Neural cell (in vitro differentiated cells): ENCODE measurements around the gene TSPAN32. TPM values are rescaled to one million over a fixed set of nuclear protein-coding genes. Genes with fewer than 3 reads are reported as not detected.

Source experiments
- H2AFZ ChIP-seq: fragments of 200-600, 300-800 bp; sonication (generic), shearing (Covaris generic); 2 replicates; pipeline ENCODE4 v1.6.0; 2014; ENCODE audit warnings: low read depth, mild to moderate bottlenecking, antibody characterized with exemption, low read length, moderate library complexity
- H3F3A ChIP-seq: fragments of 200-600 bp; shearing (Covaris generic); 2 replicates; pipeline ENCODE4 v1.6.1; 2016; ENCODE audit warnings: mild to moderate bottlenecking, moderate library complexity, mixed read lengths, antibody characterized with exemption, low read length; ENCODE audit not compliant: insufficient read depth, poor library complexity, severe bottlenecking
- H3K27ac ChIP-seq: fragments of 200-600, 300-800 bp; sonication (generic), shearing (Covaris generic); 2 replicates; pipeline ENCODE4 v1.5.1; 2014; ENCODE audit warnings: mild to moderate bottlenecking, low read length, moderate library complexity
- H3K27me3 ChIP-seq: fragments of 300-800, 200-600 bp; sonication (generic), shearing (Covaris generic); 2 replicates; pipeline ENCODE4 v1.6.0; 2014; ENCODE audit warnings: mild to moderate bottlenecking, low read depth, low read length, moderate library complexity; ENCODE audit not compliant: insufficient read depth
- H3K36me3 ChIP-seq: fragments of 300-800, 200-600 bp; sonication (generic), shearing (Covaris generic); 2 replicates; pipeline ENCODE4 v1.5.1; 2014; ENCODE audit warnings: mild to moderate bottlenecking, antibody characterized with exemption, low read length, moderate library complexity; ENCODE audit not compliant: insufficient read depth
- H3K4me2 ChIP-seq: fragments of 300-800, 200-600 bp; sonication (generic), shearing (Covaris generic); 2 replicates; pipeline ENCODE4 v1.6.0; 2014; ENCODE audit warnings: mild to moderate bottlenecking, low read length
- H3K4me3 ChIP-seq: fragments of 300-800, 200-600 bp; sonication (generic), shearing (Covaris generic); 2 replicates; pipeline ENCODE4 v1.5.1; 2014; ENCODE audit warnings: mild to moderate bottlenecking, low read length, moderate library complexity
- H3K79me2 ChIP-seq: fragments of 200-600 bp; shearing (Covaris generic); replicated peaks from 2 replicates; pipeline ENCODE4 v1.6.0; 2014; ENCODE audit warnings: mild to moderate bottlenecking, low read length, moderate library complexity; ENCODE audit not compliant: insufficient read depth
- H3K9ac ChIP-seq: fragments of 300-800, 200-600 bp; sonication (generic), shearing (Covaris generic); 2 replicates; pipeline ENCODE4 v1.6.1; 2016; ENCODE audit warnings: mild to moderate bottlenecking, low read length, mixed read lengths
- H3K9me2 ChIP-seq: fragments of 200-600 bp; shearing (Covaris generic); 2 replicates; pipeline ENCODE4 v1.6.1; 2016; ENCODE audit warnings: mild to moderate bottlenecking, low read length, mixed read lengths; ENCODE audit not compliant: insufficient read depth
- H3K9me3 ChIP-seq: fragments of 200-600, 300-800 bp; sonication (generic), shearing (Covaris generic); 2 replicates; pipeline ENCODE4 v1.6.1; 2016; ENCODE audit warnings: mild to moderate bottlenecking, mixed run types, low read length, moderate library complexity, mixed read lengths
- H4K20me1 ChIP-seq: fragments of 200-600 bp; shearing (Covaris generic); 2 replicates; pipeline ENCODE4 v1.6.1; 2016; ENCODE audit warnings: mild to moderate bottlenecking, mixed run types; ENCODE audit not compliant: insufficient read depth
- CTCF ChIP-seq: fragments of 450-650 bp; IDR thresholded peaks from 2 replicates; pipeline ENCODE4 v1.5.1; 2014; ENCODE audit warnings: antibody characterized with exemption, mild to moderate bottlenecking, moderate library complexity; ENCODE audit not compliant: poor library complexity, severe bottlenecking
- EP300 ChIP-seq: fragments of 450-650 bp; conservative IDR thresholded peaks from 2 replicates; pipeline ENCODE4 v1.6.1; 2014; ENCODE audit warnings: antibody characterized with exemption, mild to moderate bottlenecking, moderate library complexity; ENCODE audit not compliant: poor library complexity, severe bottlenecking
- EZH2 ChIP-seq: fragments of 200-600, 300-800 bp; shearing (Covaris generic), sonication (generic); IDR thresholded peaks from 2 replicates; pipeline ENCODE4 v1.6.1; 2014; ENCODE audit warnings: antibody characterized with exemption, low read length, borderline replicate concordance, mild to moderate bottlenecking; ENCODE audit not compliant: insufficient read depth, poor library complexity, severe bottlenecking
- MXI1 ChIP-seq: fragments of 450-650 bp; conservative IDR thresholded peaks from 2 replicates; pipeline ENCODE4 v1.6.1; 2014; ENCODE audit warnings: antibody characterized with exemption, mild to moderate bottlenecking; ENCODE audit not compliant: poor library complexity, severe bottlenecking
- POLR2AphosphoS5 ChIP-seq: IDR thresholded peaks from 2 replicates; pipeline ENCODE4 v1.6.1; 2012
- RAD21 ChIP-seq: fragments of 450-650 bp; conservative IDR thresholded peaks from 2 replicates; pipeline ENCODE4 v1.6.1; 2014; ENCODE audit warnings: antibody characterized with exemption, mild to moderate bottlenecking, moderate library complexity
- SMC3 ChIP-seq: fragments of 450-650 bp; conservative IDR thresholded peaks from 2 replicates; pipeline ENCODE4 v1.6.1; 2014; ENCODE audit warnings: antibody characterized with exemption, mild to moderate bottlenecking, moderate library complexity; ENCODE audit not compliant: poor library complexity
- TAF1 ChIP-seq: IDR thresholded peaks from 2 replicates; pipeline ENCODE4 v1.6.1; 2012; ENCODE audit warnings: low read depth
- polyA plus RNA-seq: library from polyadenylated mRNA; depleted of rRNA; stranded (reverse); fragments of >200 nt; gene quantifications from 2 replicates; pipeline ENCODE4 v1.2.3, GENCODE V29; 2014
- TF ChIP-seq, protein P1 (sequence below): IDR thresholded peaks from 2 replicates; pipeline ENCODE4 v1.6.1; 2012; ENCODE audit warnings: borderline replicate concordance

The TSPAN32 gene
- polyA plus RNA-seq, 1 donor from 2014 or later, result not detected

- Histone ChIP-seq H3K79me2 (no peaks in the 10 kb centered on the region), H3F3A (no peaks in the 10 kb centered on the region), H3K4me3 (no peak overlapping the region), H3K27me3 (no peaks in the 10 kb centered on the region), H3K9me3 (no peaks in the 10 kb centered on the region), H3K9me2 (no peaks in the 10 kb centered on the region), H3K4me2 (no peak overlapping the region), H2AFZ (no peak overlapping the region), H3K27ac (no peak overlapping the region), H4K20me1 (no peaks in the 10 kb centered on the region), H3K9ac (no peak overlapping the region), H3K36me3 (no peaks in the 10 kb centered on the region)
- TF ChIP-seq MXI1, result no peak
Measured at GRCh38 chr11:2314136-2314524, 12.3 kb downstream of the TSPAN32 start.

DNA sequence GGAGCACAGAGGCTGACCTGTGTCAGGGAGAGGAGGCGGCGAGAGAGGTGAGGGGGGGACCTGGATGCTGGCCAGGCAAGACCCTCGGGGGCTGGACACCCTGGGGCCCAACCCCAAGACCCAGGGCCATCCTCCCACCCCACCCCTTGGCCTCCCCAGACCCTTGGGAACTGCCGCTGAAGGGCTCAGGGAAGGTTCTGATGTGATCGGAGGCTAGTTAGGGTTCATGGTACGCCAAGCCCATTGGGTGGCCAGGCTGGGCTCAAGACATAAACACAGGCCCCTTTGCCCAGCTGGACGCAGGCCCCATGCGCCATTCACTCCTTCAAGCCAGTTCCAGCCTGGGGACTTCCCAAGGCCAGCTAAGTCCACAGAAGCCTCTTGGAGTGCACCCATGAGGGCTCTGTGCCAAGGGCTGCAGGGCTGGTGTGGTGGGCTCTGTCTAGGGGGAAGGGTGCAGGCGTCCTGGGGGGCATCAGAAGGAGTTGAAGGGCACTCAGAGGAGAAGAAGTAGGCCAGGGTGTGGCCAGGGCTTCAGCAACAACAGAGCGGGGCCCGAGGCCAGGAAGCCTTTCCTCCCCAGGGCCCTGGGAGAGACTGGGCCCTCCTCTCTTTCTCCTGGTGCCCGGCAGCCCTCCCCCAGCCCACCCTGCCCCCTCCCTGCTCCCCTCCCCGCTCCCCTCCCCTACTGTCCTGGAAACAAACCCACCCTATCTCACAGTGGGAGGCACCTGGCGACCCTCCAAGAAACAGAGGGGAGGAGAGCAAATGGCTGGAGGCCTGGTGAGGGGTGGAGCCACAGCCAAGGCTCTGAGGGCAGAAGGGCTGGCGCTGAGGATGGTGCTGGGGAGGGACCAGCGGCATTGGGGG, 12.9 kb downstream of the TSPAN32 start:
- Histone ChIP-seq H3K79me2 (no peaks in the 10 kb centered on the region), H3K4me2 (no peak overlapping the region), H4K20me1 (no peaks in the 10 kb centered on the region), H3K9me2 (no peaks in the 10 kb centered on the region), H3K4me3 (no peak overlapping the region), H3K36me3 (no peaks in the 10 kb centered on the region), H3K27ac (no peak overlapping the region), H3K27me3 (no peaks in the 10 kb centered on the region), H2AFZ (no peak overlapping the region), H3K9me3 (no peaks in the 10 kb centered on the region), H3F3A (no peaks in the 10 kb centered on the region), H3K9ac (no peak overlapping the region)
- TF ChIP-seq POLR2AphosphoS5, result no peak
- no peak for TF ChIP-seq CTCF
- TF ChIP-seq TAF1, result no peak
- TF ChIP-seq EP300, result no peak
- no peak for TF ChIP-seq SMC3
- no peak for TF ChIP-seq EZH2
- TF ChIP-seq MXI1, result no peak
- TF ChIP-seq, protein P1, sequence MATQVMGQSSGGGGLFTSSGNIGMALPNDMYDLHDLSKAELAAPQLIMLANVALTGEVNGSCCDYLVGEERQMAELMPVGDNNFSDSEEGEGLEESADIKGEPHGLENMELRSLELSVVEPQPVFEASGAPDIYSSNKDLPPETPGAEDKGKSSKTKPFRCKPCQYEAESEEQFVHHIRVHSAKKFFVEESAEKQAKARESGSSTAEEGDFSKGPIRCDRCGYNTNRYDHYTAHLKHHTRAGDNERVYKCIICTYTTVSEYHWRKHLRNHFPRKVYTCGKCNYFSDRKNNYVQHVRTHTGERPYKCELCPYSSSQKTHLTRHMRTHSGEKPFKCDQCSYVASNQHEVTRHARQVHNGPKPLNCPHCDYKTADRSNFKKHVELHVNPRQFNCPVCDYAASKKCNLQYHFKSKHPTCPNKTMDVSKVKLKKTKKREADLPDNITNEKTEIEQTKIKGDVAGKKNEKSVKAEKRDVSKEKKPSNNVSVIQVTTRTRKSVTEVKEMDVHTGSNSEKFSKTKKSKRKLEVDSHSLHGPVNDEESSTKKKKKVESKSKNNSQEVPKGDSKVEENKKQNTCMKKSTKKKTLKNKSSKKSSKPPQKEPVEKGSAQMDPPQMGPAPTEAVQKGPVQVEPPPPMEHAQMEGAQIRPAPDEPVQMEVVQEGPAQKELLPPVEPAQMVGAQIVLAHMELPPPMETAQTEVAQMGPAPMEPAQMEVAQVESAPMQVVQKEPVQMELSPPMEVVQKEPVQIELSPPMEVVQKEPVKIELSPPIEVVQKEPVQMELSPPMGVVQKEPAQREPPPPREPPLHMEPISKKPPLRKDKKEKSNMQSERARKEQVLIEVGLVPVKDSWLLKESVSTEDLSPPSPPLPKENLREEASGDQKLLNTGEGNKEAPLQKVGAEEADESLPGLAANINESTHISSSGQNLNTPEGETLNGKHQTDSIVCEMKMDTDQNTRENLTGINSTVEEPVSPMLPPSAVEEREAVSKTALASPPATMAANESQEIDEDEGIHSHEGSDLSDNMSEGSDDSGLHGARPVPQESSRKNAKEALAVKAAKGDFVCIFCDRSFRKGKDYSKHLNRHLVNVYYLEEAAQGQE, result no peak
- TF ChIP-seq RAD21, result no peak
